Jurkat, Clone E6-1 (cell line): ENCODE measurements around the gene PRDX3.
"Not testable (repeated sequence)": the region's sequence is repeated elsewhere in the genome, so short reads cannot be mapped to it uniquely, and the experiment has no call there.

ENCODE experiments used
- DNase-seq: peaks from one replicate; pipeline ENCODE4 v3.0.0-alpha.2; 2011; ENCODE audit warnings: low read depth, low spot score
- H3K4me3 ChIP-seq: 2 replicates; pipeline ENCODE4 v1.5.1; 2011; ENCODE audit warnings: mild to moderate bottlenecking, low read length, control low read depth, moderate library complexity

Gene PRDX3

DNA sequence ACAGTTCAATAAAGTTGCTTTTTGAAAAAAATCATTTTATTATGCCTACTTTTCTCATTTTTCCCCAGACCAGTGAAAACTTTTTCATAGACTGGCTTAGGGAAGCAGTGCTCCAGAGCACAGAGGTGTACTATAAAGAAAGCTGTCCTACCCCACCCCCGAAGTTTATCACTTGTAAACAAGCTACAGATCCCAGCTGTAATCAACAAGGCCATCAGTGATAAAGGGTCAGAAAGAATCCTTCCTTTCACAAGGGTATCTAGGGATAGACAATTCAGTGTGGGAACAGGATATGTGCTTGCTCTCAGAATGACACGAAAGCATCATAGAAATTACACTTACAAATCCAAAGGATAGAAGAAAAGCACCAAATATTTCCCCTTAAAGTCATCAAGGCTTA is 4.5 kb downstream of the PRDX3 start:
- no peak overlapping the region for H3K4me3 ChIP-seq
- no peak for DNase-seq

DNA sequence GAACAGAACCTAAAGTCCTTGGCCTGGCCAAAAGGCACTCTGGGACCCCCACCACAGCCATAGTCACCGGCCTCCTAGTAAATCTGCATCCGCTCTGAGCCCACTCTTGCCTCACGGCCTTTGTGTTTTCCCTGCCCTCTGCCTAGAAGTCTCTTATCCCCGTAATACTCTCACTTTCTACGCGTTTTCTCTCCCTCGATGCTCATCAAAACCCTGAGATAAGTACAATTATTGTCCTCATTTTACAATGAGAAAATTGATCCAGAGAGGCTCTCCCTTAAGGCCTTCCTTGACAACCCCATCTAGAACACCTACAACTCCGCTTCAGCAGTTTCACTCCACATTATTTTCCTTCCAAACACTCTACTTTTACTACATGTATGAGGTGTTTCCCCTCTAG is 11.6 kb downstream of the PRDX3 start:
- no peak overlapping the region for H3K4me3 ChIP-seq
- DNase-seq, result no peak

- no peak for DNase-seq
- H3K4me3 ChIP-seq, result no peak overlapping the region
Observed at GRCh38 chr10:119166564-119166963, 12.0 kb downstream of the PRDX3 start.

GRCh38 chr10:119166118-119166500 is 12.5 kb downstream of the PRDX3 start:
- peak overlapping the region; percentile 87 for H3K4me3 ChIP-seq
- no peak for DNase-seq

DNA sequence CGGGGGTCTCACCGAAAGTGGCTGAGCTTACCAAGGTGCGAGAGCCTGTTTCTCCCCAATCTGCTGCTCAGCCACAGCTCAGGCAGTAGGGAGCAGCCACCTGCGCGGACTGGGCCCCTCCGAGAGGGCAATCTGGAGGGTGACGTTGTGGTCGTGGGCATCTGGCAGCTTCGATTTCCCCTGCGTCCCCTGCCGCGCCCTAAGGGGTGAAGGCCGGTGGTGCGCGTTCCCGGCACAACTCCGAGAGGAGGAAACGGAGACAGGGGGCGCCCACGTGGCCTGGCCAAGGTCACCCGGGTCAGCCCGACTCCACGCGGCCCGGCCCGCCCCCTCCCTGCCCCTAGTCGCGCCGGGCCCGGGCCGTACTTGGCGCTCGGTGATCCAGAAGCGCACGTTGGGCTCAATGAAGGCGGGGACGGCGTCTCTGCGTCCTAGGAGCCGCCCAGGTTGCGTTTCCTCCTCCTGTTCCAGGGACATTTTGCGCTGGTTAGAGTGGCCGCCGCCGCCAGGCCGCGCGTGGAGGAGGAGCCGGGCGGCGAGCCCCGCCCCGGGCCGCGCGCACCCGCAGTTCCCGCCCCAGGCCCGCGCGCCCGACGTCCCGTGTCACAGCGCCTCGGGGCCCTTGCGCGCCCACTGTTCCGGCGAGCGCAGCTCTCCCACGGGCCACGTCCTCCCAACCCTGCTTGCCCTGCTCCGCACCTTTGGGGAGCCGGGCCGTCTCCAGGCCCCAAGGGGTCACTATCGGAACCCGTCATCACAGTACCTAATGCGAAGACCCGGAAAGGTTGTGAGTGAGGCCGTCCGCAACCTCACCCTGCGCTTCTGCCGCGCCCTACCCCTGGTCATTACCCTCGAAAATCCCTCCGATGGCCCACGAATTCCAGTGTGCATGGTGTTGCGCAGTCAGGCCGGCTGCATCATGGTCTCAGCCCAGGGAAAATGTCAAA is 13.2 kb downstream of the PRDX3 start, which contains the start of gene SFXN4:
Gene SFXN4, minus strand, starts transcription at position 544 of the 947 bp plus-strand sequence. Its CDS starts 67 bp downstream, at position 477.
- DNase-seq, result peak; percentile 53
- H3K4me3 ChIP-seq, result peak within 1 kb of the TSS; percentile 87

GRCh38 chr10:119162452-119163092 is 16.0 kb downstream of the PRDX3 start:
- no peak for DNase-seq
- H3K4me3 ChIP-seq, result no peak overlapping the region

DNA sequence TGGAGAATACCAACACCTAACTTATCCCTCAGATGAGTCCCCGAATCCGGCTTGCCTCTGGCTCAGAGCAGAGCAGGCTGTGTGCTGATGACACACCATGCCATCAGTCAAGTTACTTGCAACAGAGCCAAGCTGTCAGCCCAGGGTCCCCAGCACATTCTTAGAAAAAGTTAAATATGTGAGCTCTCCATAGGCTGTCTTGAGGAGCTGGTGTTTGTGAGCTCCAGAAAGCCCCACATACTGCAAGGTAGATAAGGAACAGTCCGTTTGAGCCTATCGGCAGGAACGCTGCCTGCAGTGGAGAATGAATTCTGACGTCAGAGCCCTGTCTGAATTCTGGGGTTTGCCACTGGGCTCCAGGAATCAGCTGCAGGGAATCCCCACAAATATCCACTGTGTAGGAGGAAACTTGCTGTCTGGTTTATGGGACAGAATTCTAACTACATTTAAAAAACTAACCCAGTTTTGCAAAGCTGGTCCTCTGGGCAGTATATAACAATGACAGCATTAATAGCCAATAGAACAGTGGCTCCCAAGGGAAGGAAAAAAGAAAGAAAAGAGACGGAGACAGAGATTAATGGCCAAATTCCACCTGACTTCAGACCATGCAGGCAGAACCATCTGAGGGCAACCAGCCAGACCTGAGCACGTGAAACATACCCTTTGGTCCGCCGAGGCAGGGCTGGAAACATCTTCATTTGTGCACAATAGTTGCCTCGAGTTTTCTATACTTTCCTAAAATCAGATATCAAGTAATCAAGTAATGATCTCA is 16.7 kb downstream of the PRDX3 start:
- no peak overlapping the region for H3K4me3 ChIP-seq
- DNase-seq, result no peak

DNA sequence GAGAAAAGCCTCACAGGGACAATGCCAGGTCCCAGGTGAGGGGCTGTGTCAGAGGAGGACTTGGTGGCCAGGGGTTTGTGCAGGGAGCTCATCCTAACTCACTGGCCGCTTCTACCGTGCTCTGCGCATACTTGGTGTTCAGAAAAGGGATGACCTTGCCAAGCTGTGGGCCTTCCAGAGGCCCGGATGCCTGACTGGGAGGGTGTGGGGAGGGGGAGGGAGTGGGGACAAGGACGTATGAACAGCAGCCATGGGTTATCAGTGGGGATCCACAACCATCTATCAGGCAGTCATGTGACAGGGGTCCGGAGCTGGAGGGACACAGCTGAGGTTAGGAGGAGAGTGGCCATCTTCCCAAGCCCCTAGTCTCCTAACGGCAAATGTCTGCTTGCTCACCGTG is 19.3 kb downstream of the PRDX3 start:
- no peak for DNase-seq
- H3K4me3 ChIP-seq, result no peak overlapping the region

DNA sequence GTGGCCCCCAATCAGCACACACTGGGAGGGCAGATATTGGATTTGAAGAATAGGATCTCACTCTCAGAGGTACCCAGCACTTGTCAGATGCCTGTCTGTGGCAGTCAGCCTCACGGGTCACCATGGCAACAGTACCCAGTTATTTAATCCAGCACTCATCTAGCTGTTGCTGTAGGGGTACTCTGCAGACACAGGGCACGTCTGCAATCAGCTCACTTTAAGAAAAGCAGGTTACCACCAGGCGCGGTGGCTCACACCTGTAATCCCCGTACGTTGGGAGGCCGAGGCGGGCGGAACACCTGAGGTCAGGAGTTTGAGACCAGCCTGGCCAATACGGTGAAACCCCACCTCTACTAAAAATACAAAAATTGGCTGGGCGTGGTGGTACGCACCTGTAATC is 25.0 kb downstream of the PRDX3 start:
- no peak for DNase-seq
- H3K4me3 ChIP-seq, result no peak overlapping the region

DNA sequence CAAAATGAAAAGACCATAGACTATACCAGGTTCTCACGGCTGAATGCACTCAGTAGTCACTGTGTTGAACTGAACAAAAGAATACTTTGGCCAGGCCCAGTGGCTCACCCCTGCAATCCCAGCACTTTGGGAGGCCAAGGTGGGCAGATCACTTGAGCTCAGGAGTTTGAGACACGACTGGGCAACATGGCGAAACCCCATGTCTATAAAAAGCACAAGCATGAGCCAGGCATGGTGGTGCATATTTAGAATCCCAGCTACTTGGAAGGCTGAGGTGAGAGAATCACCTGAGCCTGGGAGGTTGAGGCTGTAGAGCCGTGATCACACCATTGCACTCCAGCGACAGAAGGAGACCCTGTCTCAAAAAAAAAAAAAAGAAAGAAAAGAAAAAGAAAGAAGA is 25.6 kb downstream of the PRDX3 start:
- no peak for DNase-seq

DNA sequence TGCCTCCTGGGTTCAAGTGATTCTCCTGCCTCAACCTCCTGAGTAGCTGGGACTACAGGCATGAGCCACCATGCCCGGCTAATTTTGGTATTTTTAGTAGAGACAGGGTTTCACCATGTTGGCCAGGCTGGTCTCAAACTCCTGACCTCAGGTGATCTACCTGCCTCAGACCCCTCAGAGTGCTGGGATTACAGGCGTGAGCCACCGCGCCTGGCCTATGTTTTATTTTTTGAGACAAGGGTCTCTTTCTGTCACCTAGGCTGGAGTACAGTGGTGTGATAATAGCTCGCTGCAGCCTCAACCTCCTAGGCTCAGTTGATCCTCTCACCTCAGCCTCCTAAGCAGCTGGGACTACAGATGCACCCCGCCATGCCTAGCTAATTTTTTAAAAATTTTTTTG is 27.0 kb downstream of the PRDX3 start:
- not testable (repeated sequence) for DNase-seq, H3K4me3 ChIP-seq

More for the DNA sequence above, 25.6 kb downstream of the PRDX3 start:
- no peak overlapping the region for H3K4me3 ChIP-seq

DNA sequence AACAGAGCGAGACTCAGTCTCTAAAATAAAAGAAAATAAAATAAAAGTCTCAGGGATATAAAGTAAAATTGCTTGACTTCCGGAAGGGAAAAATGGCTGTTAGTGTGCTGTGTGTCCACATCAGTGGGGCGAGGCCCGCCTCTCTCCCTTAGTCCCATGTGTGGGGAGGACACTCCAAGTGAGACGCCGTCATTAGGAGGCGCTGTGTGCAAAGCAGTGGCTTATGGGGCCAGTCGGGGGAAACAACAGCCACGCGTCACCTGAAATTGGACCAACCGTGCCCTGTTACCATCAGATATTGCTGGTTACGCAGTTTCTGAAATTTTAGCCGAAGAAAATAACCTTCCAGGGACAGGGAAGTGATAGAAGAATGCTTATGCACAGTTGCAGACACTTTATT is 28.9 kb downstream of the PRDX3 start:
- no peak for DNase-seq
- no peak overlapping the region for H3K4me3 ChIP-seq

- H3K4me3 ChIP-seq, result no peak overlapping the region
- no peak for DNase-seq
Observed at GRCh38 chr10:119149157-119149556, 29.5 kb downstream of the PRDX3 start.

DNA sequence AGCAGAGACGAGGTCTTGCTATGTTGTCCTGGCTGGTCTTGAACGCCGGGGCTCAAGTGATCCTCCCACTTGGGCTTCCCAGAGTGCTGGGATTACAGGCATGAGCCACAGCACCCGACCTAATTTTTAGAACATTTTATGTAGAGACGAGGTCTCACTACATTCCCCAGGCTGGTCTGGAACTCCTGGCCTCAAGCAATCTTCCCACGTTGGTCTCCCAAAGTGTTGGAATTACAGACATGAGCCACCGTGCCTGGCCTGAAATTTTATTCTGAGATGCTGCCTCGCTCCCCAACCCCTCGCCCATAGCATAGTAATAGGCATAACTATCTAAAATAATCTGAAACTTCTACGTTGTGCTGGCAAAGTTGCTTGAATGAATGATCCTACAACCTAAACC is 35.0 kb downstream of the PRDX3 start:
- no peak for DNase-seq
- H3K4me3 ChIP-seq, result no peak overlapping the region

GRCh38 chr10:119140603-119141245 is 37.9 kb downstream of the PRDX3 start:
- no peak overlapping the region for H3K4me3 ChIP-seq
- no peak for DNase-seq

DNA sequence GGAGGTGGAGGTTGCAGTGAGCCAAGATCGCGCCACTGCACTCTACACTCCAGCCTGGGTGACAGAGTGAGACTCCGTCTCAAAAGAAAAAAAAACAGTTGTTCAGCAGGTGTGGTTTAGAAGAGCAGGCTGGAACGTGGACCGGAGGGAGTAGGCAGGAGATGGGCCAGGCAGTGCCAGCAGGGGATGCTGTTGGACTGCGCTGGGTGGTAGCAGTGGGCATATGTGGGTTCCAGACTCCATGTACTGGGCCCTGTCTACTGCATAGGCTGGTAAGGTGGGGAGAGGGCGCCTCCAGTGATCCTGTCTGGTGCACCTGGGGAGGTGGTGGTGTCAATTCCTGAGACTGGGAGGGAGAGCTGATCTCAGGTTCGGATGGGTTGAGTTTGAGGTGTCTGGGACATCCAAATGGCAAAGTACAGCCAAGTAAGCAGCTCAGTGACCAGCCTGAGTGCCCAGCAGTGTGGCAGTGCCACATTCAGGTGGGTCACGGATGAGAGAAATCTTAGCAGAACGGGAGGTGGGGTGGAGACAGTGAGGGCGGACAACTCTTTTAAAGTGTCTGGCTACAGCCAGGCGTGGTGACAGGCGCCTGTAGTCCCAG is 39.0 kb downstream of the PRDX3 start:
- DNase-seq, result no peak

GRCh38 chr10:119138346-119139306 is 40.0 kb downstream of the PRDX3 start:
- no peak for DNase-seq
- no peak overlapping the region for H3K4me3 ChIP-seq

More for the DNA sequence above, 39.0 kb downstream of the PRDX3 start:
- H3K4me3 ChIP-seq, result no peak overlapping the region

GRCh38 chr10:119137878-119138277 is 40.7 kb downstream of the PRDX3 start:
- H3K4me3 ChIP-seq, DNase-seq: not testable (repeated sequence)
